NCI-H2171 treated with DMSO at 0.1 percent for 48 hours (cell line): ENCODE data around the gene CENPL.
"Not testable (repeated sequence)": the region's sequence is repeated elsewhere in the genome, so short reads cannot be mapped to it uniquely, and the experiment has no call there.

ENCODE experiments used
- DNase-seq: peaks from one replicate; lab custom pipeline; 2025; lab: John Stamatoyannopoulos, UW

Gene CENPL

DNA sequence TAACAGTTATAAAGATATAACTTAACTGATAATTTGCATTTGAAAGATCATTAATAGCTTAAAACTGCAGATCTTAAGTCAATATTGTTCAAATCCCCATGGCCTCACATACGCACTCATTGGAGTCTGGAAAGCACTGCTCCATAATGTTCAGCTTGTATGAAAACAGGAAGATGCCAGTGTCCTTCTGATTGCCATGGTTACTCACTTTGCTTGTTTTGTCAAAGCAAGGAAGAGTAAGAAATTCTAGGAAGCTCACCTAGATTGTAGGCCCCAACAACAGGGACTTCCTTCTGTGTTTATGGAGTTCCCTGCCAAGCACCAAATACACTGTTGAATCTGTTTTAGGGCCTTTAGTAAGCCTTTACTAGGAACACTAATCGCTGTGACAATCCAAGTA, 32.2 kb upstream of the CENPL start:
- DNase-seq = no peak

DNA sequence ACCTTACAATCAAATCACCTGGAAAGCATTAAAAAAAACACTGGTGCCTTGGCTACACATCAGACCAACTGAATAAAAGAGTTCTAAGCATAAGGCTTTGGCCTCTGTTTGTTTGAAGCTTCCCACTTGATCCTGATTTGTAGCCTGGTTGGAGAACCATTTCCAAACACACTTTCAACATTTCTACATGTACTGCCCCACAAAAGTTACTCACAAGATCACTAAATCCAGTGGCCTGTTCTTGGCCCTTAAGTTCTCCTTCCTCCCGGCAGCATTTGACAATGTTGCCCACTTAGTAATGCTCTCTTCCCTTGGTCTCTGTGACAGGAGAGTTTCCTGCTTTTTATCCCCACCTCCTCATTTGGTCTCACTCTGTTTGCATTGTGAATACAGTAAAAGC, 31.3 kb upstream of the CENPL start:
- DNase-seq = no peak

DNA sequence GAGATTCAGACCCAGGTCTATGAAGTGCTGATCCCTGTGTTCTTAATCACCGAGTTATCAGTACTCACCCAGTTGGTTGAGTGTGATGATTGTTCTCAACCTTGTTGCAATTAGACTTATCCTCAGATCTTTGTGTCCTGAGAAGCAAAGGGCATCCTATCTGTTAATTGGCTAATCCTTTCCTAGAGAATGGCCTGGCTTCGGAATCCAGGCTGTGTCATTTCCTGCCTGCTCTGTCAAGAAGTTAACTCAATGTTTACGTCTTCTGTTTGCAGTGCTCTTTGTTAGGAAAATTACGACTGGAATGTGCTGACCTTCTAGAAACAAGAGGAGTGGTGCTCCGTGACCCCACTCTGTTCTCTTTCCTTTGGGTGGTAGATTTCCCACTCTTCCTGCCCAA, 28.4 kb upstream of the CENPL start:
- DNase-seq = no peak

DNA sequence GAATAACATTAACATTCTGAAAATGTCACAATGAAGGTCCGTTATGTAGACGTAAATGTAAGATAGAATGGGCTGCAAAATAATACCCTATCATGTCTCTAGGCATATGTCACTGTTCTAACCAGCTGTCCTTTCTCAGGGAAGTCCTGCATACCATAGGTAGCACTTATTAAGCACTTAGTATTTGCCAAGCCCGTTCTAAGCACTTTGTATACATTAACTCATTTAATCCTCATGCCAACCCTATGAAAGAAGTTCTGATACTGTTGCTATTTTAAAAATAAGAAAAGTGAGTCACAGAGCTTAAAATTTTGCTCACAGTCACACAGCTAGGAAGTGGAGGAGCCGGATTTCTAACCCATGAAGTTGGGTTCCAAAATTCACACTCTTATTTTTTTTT, 27.4 kb upstream of the CENPL start:
- no peak for DNase-seq

DNA sequence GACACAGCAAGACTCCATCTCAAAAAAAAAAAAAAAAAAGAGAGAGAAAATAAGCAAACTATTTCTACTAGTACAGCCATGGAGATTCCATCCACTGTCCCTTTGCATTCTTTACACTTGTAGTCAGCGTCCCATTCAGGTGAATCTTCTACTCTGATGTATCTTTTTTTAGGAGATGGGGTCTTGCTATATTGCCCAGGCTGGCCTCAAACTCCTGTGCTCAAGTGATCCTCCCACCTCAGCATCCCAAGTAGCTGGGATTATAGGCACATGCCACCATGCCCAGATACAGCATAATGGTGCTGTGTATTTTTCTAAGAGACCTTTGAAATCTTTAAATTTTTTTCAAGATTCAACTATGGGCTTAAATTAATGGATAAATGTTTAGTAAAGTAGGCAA, 8.1 kb upstream of the CENPL start:
- no peak for DNase-seq

DNA sequence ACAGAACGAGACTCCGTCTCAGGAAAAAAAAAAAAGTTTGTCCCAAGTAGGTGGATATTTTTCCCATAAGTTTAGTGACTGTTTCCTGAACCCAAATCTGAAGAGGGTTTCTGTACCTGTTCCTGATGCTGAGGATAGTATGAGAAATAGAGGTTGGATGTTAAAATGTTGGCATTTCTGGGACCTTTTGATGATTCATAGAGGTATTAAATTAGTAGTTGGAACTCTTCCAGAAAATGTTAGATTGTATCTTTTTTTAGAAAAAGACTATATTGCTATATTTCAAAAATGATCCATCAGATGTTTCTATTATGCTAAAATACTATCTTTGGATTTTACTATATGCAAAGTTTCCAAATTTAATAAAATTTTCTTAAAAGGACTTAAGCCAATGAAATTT, 2.9 kb upstream of the CENPL start:
- no peak for DNase-seq

DNA sequence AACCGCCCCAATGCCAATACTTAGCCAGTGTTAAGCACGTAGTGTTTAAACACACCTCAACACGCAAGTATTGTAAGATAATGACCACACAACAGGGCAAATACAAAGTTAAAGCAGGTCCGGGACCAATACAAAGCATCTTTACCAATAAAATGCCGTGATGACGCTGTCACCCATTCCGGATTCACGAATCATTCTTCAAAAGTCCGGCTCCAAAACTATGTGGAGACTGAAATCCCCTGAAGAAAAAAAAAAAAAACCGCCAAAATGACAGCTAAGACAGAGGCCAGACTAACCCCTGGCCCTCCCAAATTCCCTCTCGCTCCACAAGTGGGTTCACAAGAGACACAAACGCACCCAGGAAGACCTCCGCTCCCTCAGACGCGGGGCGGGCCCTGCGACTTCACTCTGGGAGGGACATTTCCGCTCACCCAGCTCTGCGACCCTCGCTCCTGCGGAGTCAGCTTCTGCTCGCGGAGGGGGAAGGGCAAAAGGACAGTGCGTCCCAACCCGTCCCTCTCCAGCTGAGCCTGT, 835 bp downstream of the CENPL start:
- DNase-seq = no peak

DNA sequence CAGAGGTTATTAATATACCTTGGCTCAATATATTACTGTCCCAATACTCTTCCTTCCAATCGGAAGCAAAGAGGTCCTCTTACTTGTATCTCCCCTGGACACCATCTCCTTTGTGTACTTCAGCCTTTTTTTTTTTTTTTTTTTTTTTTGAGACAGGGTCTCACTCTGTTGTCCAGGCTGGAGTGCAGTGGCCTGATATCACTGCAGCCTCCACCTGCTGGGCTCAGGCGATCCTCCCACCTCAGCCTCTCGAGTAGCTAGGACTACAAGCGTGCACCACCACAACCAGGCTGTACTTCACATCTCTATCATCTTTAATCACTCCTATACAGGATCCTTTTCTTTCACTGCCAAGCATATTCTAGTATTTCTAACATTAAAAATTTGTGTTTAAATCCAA, 3.0 kb downstream of the CENPL start:
- DNase-seq = no peak

DNA sequence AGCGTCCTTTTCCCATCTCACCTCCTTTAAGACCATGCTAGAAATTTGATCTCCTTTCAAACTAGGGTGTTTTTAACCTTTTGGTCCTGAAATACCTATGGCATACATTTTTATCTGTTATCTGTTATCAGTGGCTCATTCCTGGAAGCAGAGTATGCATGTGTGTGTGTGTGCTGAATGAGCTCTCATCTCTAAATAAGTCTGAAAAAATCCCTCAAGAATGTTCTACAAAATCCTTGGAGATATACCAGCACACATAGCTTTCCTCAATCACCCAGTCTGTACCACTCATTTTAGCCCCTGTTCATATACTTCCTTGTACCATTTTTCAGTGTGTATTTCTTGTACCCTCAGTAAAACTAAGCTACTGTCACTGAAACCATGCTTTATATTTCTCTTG, 6.2 kb downstream of the CENPL start:
- DNase-seq = no peak

DNA sequence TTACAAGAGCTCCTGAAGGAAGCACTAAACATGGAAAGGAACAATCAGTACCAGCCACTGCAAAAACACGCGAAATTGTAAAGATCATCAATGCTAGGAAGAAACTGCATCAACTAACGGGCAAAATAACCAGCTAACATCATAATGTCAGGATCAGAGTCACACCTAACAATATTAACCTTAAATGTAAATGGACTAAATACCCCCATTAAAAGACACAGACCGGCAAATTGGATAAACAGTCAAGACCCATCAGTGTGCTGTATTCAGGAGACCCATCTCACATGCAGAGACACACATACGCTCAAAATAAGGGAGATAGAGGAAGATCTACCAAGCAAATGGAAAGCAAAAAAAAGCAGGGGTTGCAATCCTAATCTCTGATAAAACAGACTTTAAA, 11.0 kb downstream of the CENPL start:
- not testable (repeated sequence) for DNase-seq

DNA sequence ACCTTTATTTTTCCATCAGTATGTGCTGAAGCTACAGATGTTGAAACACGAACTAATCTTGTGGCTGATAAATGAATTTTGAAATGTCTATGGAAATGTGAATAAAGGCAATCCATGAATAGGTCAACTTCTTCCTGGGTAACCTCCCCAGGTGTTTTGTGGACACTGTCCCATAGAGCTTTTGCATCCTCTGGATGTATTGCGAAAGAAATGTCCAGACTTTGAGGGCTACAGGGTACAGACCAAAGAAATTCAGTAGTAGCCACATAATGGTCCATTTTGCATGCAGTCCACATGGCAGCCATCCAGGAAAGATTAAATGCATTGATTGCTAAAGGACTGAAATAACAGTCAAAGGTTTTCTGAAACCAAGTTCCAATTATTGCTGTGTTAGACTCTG, 21.7 kb downstream of the CENPL start:
- DNase-seq = no peak

DNA sequence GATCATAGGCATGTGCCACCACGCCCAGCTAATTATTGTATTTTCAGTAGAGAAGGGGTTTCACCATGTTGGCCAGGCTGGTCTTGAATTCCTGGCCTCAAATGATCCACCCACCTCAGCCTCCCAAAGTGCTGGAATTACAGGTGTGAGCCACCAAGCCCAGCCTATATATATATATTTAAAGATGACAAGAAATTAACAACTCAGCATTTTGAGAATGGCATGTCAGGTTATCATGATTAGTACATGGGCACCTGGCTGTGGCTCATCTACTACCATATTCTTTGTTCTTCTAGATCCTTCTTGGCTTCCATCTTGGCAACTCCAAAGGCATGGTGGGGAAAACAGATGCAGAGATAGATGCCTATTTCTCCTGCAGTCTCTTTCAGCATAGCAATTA, 24.7 kb downstream of the CENPL start:
- not testable (repeated sequence) for DNase-seq

DNA sequence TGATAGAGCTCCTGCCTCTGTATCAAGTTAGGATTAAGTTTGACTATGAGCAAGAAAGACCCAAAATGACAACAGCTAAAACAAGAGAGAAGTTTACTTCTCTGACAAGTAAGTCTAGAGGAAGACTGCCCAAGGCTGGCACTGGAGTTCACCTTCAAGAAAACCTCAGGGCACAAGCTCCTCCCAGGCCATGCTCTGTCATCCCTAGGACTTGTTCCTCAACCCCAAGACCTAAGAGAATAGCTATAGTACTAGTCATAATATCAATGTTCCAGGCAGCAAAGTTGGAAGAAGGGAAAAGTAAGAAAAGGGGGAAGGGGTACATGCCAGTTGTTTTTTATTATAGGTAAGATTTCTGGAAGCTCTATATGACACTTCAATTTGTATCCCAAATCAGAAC, 26.6 kb downstream of the CENPL start:
- DNase-seq = no peak

DNA sequence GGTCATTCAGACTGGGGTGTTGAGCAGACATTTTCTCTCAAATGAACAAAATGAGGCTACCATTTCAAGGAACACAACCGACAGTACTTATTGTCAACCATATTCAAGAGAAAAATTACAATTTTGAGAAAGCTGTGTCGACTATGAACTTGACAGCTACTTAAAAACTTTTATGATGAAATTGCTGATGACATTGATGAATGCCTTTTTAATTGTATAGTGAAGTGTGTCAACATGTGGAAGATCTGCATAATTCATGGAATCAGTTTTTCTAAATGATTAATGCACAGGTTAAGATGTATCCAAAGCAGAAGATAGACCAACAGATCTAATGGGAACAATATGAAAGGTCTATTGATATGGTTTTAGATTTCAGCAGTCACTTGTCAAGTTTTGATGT, 34.8 kb downstream of the CENPL start:
- DNase-seq = no peak

DNA sequence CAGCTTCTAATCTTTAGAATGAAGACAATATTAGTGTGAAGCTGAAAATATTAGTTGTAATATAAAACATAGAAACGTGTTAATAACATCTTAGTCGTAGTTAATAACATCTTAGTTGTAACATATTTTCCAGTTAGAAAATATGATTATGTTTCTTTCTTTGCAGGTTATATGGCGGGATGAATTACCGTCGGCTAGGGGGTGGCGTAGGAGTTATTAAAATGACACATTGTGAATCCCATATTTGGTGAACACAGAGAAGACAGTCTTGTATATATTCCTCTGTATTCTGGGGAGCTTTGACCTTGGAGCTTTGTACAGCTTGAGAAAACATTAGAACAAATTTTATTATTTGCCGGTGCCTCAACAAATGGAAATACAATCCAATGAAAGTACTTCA, 39.7 kb downstream of the CENPL start:
- no peak for DNase-seq

DNA sequence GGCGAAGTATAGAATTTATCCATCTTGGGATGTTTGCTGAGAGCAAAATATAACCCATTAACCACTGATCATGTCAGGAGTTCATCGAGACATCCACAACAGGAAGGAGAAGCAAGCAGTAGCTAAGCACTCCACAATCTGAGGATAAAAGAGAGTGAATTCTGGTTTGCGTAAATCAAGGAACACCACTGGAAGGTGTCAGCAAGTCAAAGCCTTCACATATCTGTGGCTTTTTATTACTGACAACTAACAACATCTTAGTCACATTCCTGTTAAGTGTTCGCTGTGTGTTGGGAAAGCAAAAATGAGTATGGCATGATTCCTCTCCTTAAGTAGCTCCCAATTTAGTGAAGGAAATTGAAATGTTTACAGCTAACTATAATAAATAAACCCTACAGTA, 44.7 kb downstream of the CENPL start:
- no peak for DNase-seq

DNA sequence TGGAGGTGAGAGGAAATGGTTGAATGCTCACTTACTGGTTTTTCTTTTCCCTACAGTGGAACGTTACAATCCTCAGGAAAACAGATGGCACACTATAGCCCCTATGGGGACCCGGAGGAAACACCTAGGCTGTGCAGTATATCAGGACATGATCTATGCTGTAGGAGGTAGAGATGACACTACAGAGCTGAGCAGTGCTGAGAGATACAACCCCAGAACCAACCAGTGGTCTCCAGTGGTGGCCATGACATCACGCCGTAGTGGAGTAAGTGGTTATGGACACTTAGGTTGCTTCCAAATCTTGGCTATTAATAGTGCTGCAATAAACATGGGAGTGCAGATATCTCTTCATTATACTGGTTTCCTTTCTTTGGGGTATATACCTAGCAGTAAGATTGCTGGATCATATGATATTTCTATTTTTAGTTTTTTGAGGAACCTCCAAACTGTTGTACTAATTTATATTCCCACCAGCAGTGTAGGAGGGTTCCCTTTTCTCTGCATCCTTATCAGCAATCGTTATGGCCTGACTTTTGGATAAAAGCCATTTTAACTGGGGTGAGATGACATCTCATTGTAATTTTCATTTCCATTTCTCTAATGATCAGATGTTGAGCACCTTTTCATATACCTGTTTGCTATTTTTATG, 49.0 kb downstream of the CENPL start:
- DNase-seq = no peak

DNA sequence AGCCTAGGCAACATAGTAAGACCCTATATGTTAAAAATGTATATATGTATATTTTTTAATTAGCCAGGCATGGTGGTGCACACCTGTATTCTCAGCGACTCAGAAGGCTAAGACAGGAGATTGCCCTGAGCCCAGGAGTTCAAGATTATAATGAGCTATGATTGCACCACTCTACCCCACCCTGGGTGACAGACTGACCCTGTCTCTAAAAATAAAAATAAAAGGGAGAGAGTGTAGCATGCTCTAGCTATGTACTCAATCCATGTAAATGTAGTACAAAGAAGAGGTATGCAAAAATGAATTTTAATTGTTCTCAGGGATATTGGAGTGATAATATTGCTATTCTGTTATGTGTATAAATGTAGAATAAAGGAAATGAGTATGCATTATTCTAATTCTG, 53.1 kb downstream of the CENPL start:
- DNase-seq = no peak

DNA sequence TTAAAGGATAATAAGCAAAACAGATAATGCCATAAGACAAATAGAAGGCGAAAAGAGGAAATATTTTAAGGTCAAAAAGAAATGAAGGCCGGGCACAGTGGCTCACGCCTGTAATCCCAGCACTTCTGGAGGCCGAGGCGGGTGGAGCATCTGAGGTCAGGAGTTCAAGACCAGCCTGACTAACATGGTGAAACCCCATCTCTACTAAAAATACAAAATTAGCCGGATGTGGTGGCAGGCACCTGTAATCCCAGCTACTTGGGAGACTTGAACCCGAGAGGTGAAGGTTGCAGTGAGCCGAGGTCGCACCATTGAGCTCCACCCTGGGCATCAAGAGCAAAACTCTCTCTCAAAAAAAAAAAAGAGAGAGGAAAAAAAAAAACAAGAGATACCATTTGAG, 54.4 kb downstream of the CENPL start:
- not testable (repeated sequence) for DNase-seq

DNA sequence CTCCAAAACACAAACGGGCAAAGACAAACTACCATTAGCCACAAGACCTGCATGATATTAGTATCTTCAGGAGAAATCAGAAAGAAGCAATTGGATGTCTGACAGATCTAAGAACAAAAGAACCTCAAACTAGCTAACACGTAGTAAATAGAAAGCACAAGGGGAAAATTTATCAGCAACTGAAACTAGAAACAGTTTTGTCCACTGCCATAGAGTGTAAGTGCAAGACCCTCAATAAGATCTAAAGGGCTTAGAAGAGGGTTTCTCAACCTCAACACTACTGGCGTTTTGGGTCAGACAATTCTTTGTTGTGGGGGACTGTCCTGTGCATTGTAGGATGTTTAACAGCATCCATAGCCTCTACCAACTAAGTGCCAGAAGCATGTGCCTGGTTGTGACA, 55.9 kb downstream of the CENPL start:
- no peak for DNase-seq

DNA sequence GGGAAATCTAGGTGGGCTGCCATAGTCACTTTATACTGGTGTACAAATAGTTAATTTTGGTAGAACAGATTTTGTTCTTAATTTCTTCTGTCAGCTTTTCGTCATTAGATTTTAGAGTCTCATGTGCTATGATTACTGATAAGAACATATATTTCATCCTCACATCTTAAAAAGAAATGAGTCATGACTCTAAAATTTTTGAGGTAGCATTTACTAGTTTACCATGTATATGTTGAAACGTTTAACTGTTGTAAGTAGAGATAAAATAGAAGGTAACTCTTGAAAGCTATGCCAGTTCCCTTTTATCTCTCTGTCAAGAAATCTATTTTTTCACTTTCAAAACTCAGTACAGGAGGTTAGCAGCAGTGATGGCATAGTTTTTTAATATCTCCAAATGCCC, 56.5 kb downstream of the CENPL start:
- no peak for DNase-seq

DNA sequence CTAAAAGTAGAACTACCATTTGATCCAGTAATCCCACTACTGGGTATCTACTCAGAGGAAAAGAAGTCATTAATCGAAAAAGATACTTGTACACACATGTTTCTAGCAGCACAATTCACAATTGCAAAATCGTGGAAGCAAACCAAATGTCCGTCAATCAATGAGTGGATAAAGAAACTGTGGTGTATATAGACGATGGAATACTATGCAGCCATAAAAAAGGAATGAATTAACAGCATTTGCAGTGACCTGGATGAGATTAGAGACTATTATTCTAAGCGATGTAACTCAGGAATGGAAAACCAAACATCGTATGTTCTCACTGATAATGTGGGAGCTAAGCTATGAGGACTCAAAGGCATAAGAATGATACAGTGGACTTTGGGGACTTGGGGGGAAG, 60.4 kb downstream of the CENPL start:
- not testable (repeated sequence) for DNase-seq

DNA sequence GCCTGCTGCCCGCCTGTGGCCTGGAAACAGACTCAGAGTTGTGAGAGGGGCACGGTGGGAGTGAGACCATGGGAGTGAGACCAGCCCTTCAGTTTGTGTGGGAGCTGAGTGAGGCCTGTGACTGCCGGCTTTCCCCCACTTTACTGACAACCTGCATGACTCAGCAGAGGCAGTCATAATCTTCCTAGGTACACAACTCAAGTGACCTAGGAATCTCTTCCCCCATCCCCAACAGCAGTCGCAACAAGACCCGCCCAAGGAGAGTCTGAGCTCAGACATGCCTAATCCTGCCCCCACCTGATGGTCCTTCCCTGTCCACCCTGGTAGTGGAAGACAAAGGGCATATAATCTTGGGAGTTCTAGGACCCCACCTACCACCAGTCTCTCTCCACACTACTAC, 65.7 kb downstream of the CENPL start:
- DNase-seq = no peak

DNA sequence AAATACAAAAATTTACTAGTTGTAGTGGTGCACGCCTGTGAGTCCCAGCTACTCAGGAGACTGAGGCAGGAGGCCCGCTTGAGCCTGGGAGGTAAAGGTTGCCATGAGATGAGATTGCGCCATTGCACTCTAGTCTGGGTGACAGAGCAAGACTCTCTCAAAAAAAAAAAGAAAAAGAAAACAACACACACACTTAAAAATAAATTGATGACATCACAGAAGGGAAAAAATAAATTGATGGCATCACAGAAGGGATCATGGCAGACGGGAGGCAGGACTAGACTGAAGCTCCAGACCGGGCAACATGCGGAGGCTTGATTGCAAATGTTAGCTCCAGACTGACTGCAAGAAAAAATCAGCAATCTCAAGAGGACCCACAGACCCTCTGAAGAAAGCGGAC, 66.6 kb downstream of the CENPL start:
- DNase-seq = no peak

DNA sequence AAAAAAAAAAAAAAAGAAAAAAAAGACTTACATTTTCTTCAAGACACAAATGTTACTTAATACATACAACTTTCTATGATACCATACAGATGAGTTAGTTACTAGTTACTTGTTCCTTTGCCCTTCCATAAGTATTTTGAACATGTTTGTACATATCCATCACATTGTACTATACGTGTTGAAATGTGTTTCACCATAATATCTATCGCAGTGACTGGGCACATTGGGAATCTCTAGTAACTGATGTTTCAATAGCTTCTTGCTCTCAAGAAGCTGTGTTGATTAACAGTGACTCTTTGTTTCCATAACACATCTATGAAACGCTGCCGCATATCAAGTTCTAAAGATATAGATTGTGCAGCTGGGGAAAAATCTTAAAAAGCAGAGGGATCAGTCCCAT, 67.0 kb downstream of the CENPL start:
- no peak for DNase-seq
